ENCODE measurements around the gene ANKRD39.
A peak's percentile ranks its signal among the peaks of the same experiment; 100 is the strongest.

Gene ANKRD39

DNA sequence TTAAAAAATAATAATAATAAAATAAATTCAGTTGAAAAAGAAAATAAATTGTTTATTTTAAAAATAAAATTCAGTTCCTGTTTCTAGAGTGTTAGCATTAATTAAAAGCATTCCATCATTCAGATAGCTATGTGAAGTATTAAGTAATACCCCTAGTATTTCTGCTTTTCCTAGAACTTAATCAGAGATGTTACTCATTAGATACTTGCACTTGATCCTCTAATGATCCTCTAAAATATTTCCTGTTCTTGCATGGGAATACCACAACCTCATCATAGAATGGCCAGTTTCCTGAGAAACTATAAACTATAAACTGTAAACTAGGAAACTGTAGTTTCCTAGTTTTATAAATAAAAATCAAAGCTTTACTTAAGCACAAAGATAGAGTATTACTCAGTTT is 52.8 kb downstream of the ANKRD39 start:
- no peak for DNase-seq (ENCODE audit: low read depth, low spot score)
- TF ChIP-seq, protein P1, sequence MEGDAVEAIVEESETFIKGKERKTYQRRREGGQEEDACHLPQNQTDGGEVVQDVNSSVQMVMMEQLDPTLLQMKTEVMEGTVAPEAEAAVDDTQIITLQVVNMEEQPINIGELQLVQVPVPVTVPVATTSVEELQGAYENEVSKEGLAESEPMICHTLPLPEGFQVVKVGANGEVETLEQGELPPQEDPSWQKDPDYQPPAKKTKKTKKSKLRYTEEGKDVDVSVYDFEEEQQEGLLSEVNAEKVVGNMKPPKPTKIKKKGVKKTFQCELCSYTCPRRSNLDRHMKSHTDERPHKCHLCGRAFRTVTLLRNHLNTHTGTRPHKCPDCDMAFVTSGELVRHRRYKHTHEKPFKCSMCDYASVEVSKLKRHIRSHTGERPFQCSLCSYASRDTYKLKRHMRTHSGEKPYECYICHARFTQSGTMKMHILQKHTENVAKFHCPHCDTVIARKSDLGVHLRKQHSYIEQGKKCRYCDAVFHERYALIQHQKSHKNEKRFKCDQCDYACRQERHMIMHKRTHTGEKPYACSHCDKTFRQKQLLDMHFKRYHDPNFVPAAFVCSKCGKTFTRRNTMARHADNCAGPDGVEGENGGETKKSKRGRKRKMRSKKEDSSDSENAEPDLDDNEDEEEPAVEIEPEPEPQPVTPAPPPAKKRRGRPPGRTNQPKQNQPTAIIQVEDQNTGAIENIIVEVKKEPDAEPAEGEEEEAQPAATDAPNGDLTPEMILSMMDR (IDR thresholded peaks at IDR 0.05; ENCODE audit: low read depth, low read length): no peak
- H3K4me3 ChIP-seq (ENCODE audit: low read depth, low read length): no peak overlapping the region
- in situ Hi-C loops (cut with HindIII; ENCODE audit: low sequenced_read_pairs): loop anchor here (25.0 kb wide), 2 partner anchors 118 to 243 kb away; no protein-coding TSS in a partner anchor

- H3K4me3 ChIP-seq (ENCODE audit: low read depth, low read length): no peak overlapping the region
- DNase-seq (ENCODE audit: low read depth, low spot score): no peak
- TF ChIP-seq, protein P1 (IDR thresholded peaks at IDR 0.05; ENCODE audit: low read depth, low read length): no peak
- in situ Hi-C loops (cut with HindIII; ENCODE audit: low sequenced_read_pairs): loop anchor here (25.0 kb wide), 2 partner anchors 115 to 240 kb away; no protein-coding TSS in a partner anchor
These were observed 55.1 kb downstream of the ANKRD39 start for GRCh38 chr2:96802721-96803120.

DNA sequence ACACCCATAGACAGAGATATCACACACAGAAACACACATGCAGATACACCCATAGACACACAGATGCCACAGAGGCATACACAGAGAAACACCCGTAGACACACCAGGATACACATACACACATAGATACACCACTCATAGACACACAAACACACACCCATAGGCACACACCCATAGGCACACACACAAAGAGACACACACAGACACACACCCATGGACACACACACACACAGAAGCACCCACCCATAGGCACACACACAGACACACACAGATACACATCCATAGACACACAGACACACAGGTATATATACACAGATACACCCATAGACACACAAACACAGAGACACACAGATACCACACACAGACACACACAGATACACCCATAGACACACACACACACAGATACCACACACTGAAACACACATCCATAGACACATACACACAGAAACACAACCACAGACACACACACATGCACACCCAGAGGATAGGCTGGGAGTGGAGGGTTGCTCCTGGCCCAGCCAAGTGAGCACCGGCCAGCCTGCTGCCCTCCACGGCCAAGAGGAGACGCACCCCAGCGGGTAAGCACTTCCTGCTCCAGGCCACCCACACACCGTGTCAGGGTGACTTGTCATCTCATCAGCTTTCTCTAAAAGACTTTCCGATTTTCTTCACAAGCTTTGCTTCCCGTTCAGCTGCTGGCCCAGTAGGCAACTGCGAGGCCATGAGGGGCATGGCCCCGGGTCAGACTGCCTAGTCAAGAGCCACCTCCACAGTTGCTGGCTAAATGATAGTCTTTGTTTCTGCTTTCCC is 55.8 kb downstream of the ANKRD39 start:
- in situ Hi-C loops (cut with HindIII; ENCODE audit: low sequenced_read_pairs): loop anchor here (25.0 kb wide), 2 partner anchors 115 to 240 kb away; no protein-coding TSS in a partner anchor
- no peak for DNase-seq (ENCODE audit: low read depth, low spot score)
- H3K4me3 ChIP-seq (ENCODE audit: low read depth, low read length): no peak overlapping the region
- TF ChIP-seq, protein P1 (IDR thresholded peaks at IDR 0.05; ENCODE audit: low read depth, low read length): no peak

DNA sequence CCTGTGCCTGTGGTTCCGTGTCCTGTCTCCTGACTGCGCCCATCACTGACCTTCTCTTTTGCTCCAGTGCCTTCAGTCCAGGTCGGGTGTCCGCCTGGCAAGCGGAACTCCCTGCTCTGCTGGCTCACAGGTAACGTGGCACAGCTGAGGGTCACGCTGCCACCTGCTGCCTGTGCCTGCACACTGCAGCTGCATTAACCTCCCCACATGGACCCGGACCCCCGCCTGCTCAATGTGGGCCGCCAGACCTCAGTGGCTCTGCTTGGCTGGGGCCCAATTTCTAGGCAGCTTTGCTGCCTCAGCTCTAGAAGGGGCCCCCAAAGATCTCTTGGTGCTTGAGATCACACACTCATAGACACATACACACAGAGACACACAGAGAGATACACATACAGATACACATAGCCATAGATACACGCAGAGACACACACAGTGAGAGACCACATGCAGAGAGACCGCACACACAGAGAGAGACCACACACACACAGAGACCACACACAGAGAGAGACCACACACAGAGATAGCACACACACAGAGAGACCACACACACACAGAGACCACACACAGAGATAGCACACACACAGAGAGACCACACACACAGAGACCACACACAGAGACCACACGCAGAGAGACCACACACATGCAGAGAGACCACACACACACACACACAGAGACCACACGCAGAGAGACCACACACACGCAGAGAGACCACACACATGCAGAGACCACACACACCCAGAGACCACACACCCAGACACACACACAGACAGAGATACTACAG is 56.6 kb downstream of the ANKRD39 start:
- no peak overlapping the region for H3K4me3 ChIP-seq (ENCODE audit: low read depth, low read length)
- TF ChIP-seq, protein P1 (IDR thresholded peaks at IDR 0.05; ENCODE audit: low read depth, low read length): peak; percentile 90
- in situ Hi-C loops (cut with HindIII; ENCODE audit: low sequenced_read_pairs): loop anchor here (25.0 kb wide), 2 partner anchors 114 to 239 kb away; no protein-coding TSS in a partner anchor
- DNase-seq (ENCODE audit: low read depth, low spot score): peak; percentile 50

DNA sequence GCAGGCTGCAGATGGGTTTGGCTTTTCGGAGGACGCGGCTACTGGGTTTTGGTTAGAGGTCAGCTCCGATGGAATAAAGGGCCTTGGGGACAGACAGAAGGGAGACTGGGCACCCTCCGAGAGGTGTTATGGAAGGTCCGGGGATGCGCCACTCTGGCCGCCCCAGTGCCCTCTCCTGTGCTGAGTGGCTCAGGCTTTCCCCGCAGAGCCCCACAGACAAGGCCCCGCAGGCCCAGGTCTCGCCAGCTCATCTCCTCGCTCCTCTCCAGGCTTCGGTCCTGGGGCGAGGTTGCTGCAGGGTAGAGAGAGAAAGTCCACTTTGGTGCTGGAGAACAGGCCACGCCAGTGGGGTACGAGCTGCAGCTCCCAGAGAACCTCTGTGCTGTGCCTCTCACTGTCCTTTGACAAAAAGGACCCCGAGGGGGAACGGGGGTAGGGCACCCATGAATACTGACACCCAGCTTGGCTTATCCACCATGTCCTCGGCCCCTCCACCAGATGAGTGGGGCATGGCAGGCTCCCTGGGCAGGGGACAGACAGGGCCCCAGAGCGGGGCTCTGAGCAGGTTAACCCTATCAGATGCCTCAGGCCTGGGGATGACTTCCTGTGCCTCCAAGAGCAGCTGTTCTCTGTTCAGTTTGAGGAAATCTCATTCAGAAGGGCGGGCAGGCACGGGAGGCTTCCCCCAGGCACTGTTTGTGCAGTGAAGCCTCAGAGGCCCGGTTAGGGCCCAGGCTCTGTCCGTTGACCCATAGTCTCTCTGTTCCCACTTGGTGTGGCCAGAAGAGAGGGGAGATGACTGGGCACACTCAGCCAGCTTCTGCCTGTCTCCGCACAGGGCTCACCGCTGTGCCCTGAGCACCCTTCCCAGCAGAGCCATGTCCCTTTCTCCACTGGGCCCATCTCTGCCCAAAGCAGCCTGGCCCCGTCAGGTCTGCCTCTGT is 57.5 kb downstream of the ANKRD39 start:
- in situ Hi-C loops (cut with HindIII; ENCODE audit: low sequenced_read_pairs): loop anchor here (25.0 kb wide), 2 partner anchors 113 to 238 kb away; no protein-coding TSS in a partner anchor

More for the DNA sequence above, 57.5 kb downstream of the ANKRD39 start:
- no peak for DNase-seq (ENCODE audit: low read depth, low spot score)
- H3K4me3 ChIP-seq (ENCODE audit: low read depth, low read length): no peak overlapping the region
- TF ChIP-seq, protein P1 (IDR thresholded peaks at IDR 0.05; ENCODE audit: low read depth, low read length): no peak

All from astrocyte of the spinal cord (primary cell).